Neural progenitor cell (in vitro differentiated cells): Measurements from ENCODE around the gene BMPR1A. TPM values are rescaled to one million over a fixed set of nuclear protein-coding genes. Genes with fewer than 3 reads are reported as not detected.

ENCODE experiments used
- DNase-seq: peaks from one replicate; pipeline ENCODE4 v3.0.0-alpha.2; 2016; ENCODE audit warnings: low spot score
- H2AFZ ChIP-seq: fragments of 200-600 bp; sonication (generic); replicated peaks from 2 replicates; pipeline ENCODE4 v1.6.1; 2016; ENCODE audit warnings: antibody characterized with exemption
- H3F3A ChIP-seq: fragments of 200-600 bp; sonication (generic); 2 replicates; pipeline ENCODE4 v1.6.1; 2016; ENCODE audit warnings: antibody characterized with exemption, low read depth
- H3K27ac ChIP-seq: fragments of 200-600 bp; sonication (generic); 2 replicates; pipeline ENCODE4 v1.5.1; 2016; ENCODE audit warnings: mild to moderate bottlenecking
- H3K27me3 ChIP-seq: fragments of 200-600 bp; sonication (generic); 2 replicates; pipeline ENCODE4 v1.6.1; 2016; ENCODE audit warnings: mild to moderate bottlenecking, moderate library complexity
- H3K36me3 ChIP-seq: fragments of 200-600 bp; sonication (generic); 2 replicates; pipeline ENCODE4 v1.5.1; 2016
- H3K4me1 ChIP-seq: fragments of 200-600 bp; sonication (generic); 2 replicates; pipeline ENCODE4 v1.6.1; 2016; ENCODE audit warnings: mixed run types
- H3K4me2 ChIP-seq: fragments of 200-600 bp; sonication (generic); 2 replicates; pipeline ENCODE4 v1.6.1; 2016
- H3K4me3 ChIP-seq: fragments of 200-600 bp; sonication (generic); 2 replicates; pipeline ENCODE4 v1.5.1; 2016
- H3K79me2 ChIP-seq: fragments of 200-600 bp; sonication (generic); 2 replicates; pipeline ENCODE4 v1.6.1; 2016; ENCODE audit warnings: low read depth
- H3K9ac ChIP-seq: fragments of 200-600 bp; sonication (generic); 2 replicates; pipeline ENCODE4 v1.6.1; 2016
- H3K9me3 ChIP-seq: fragments of 200-600 bp; sonication (generic); 2 replicates; pipeline ENCODE4 v1.5.1; 2016; ENCODE audit warnings: low read depth
- H4K20me1 ChIP-seq: fragments of 200-600 bp; sonication (generic); 2 replicates; pipeline ENCODE4 v1.6.1; 2016; ENCODE audit warnings: low read depth
- H3K27ac Mint-ChIP-seq: 3 replicates; pipeline ENCODE4 v1.8.0; 2021; ENCODE audit warnings: mixed read lengths
- H3K27me3 Mint-ChIP-seq: 2 replicates; pipeline ENCODE4 v1.8.0; 2022; ENCODE audit warnings: low read depth, mild to moderate bottlenecking, inconsistent platforms, moderate library complexity, mixed read lengths; ENCODE audit not compliant: insufficient read depth
- H3K36me3 Mint-ChIP-seq: 3 replicates; pipeline ENCODE4 v1.8.0; 2021; ENCODE audit warnings: mixed read lengths
- H3K4me1 Mint-ChIP-seq: 3 replicates; pipeline ENCODE4 v1.8.0; 2021; ENCODE audit warnings: mixed read lengths
- H3K4me3 Mint-ChIP-seq: 3 replicates; pipeline ENCODE4 v1.8.0; 2021; ENCODE audit warnings: mild to moderate bottlenecking, moderate library complexity, mixed read lengths
- H3K9me3 Mint-ChIP-seq: 3 replicates; pipeline ENCODE4 v1.8.0; 2020; ENCODE audit warnings: mixed read lengths
- EZH2 ChIP-seq: fragments of 200-600 bp; sonication (generic); IDR thresholded peaks from 2 replicates; pipeline ENCODE4 v1.6.1; 2017; ENCODE audit warnings: antibody characterized with exemption, mild to moderate bottlenecking, moderate library complexity
- EZH2phosphoT487 ChIP-seq: fragments of 200-600 bp; sonication (generic); IDR thresholded peaks from 2 replicates; pipeline ENCODE4 v1.6.1; 2017; ENCODE audit warnings: antibody characterized with exemption
- total RNA-seq: library from RNA; depleted of rRNA; stranded (reverse); fragments of >200 nt; gene quantifications from 2 replicates; pipeline ENCODE4 v1.2.3, GENCODE V29; 2015; ENCODE audit warnings: low replicate concordance
- TF ChIP-seq, protein P1 (sequence below): fragments of 200-600 bp; sonication (generic); IDR thresholded peaks from 2 replicates; pipeline ENCODE4 v1.5.1; 2017; ENCODE audit warnings: antibody characterized with exemption, mild to moderate bottlenecking

BMPR1A gene
- total RNA-seq, 1 donor from 2014 or later, result 76.2 TPM

- no peaks in the 10 kb centered on the region for H3K36me3 ChIP-seq
- H3K9ac ChIP-seq, result no peak overlapping the region
- H3K4me1 Mint-ChIP-seq, result peaks cover 43% of the 10 kb centered on the region
- H3K4me1 ChIP-seq, result peaks cover 41% of the 10 kb centered on the region
- H3K79me2 ChIP-seq, result peaks cover 100% of the 10 kb centered on the region
- TF ChIP-seq EZH2, result no peak
- H3K9me3 ChIP-seq, result no peaks in the 10 kb centered on the region
- no peak overlapping the region for H2AFZ ChIP-seq
- no peaks in the 10 kb centered on the region for H3K27me3 ChIP-seq
- peaks cover 32% of the 10 kb centered on the region for H3F3A ChIP-seq
- H4K20me1 ChIP-seq, result peaks cover 25% of the 10 kb centered on the region
- H3K9me3 Mint-ChIP-seq, result no peaks in the 10 kb centered on the region
- peak overlapping the region; percentile 17 for H3K4me2 ChIP-seq
- H3K27ac ChIP-seq, result peak overlapping the region; percentile 59
- no peak overlapping the region for H3K4me3 ChIP-seq
- H3K27me3 Mint-ChIP-seq, result peaks cover 3% of the 10 kb centered on the region
- peaks cover 16% of the 10 kb centered on the region for H3K36me3 Mint-ChIP-seq
- H3K27ac Mint-ChIP-seq, result no peak overlapping the region
- no peak for DNase-seq
- H3K4me3 Mint-ChIP-seq, result no peak overlapping the region
These were observed 42.9 kb downstream of the BMPR1A start for GRCh38 chr10:86799188-86799845.

DNA sequence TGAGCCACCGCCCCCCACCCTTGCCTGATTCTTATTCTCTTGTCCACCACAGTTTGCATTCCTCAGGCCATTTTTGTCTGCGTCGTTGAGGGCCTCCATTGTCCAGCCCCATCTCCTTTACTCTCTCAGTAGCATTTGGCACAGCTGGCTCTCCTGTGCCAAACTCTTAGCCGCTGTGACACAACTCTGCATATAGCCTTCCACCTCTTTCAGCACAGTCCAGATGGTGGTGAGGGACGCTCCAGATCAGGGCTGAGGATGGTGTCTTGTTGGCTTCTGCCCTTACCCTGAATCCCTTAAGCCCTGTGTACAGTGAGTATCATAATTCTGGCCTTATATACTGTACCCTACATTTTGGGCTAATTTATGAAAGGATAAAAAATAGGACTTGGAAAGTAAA lies 45.6 kb downstream of the BMPR1A start:
- Histone ChIP-seq H4K20me1 (peaks cover 39% of the 10 kb centered on the region), H3K79me2 (peaks cover 100% of the 10 kb centered on the region), H3F3A (peaks cover 13% of the 10 kb centered on the region), H3K4me1 (peaks cover 22% of the 10 kb centered on the region), H3K4me2 (no peak overlapping the region), H2AFZ (no peak overlapping the region), H3K27ac (peak overlapping the region; percentile 38), H3K27me3 (no peaks in the 10 kb centered on the region), H3K9ac (no peak overlapping the region), H3K36me3 (no peaks in the 10 kb centered on the region), H3K4me3 (no peak overlapping the region), H3K9me3 (no peaks in the 10 kb centered on the region)
- H3K4me1 Mint-ChIP-seq, result peaks cover 32% of the 10 kb centered on the region
- H3K27me3 Mint-ChIP-seq, result peaks cover 5% of the 10 kb centered on the region
- TF ChIP-seq EZH2phosphoT487, result no peak
- TF ChIP-seq, protein P1, sequence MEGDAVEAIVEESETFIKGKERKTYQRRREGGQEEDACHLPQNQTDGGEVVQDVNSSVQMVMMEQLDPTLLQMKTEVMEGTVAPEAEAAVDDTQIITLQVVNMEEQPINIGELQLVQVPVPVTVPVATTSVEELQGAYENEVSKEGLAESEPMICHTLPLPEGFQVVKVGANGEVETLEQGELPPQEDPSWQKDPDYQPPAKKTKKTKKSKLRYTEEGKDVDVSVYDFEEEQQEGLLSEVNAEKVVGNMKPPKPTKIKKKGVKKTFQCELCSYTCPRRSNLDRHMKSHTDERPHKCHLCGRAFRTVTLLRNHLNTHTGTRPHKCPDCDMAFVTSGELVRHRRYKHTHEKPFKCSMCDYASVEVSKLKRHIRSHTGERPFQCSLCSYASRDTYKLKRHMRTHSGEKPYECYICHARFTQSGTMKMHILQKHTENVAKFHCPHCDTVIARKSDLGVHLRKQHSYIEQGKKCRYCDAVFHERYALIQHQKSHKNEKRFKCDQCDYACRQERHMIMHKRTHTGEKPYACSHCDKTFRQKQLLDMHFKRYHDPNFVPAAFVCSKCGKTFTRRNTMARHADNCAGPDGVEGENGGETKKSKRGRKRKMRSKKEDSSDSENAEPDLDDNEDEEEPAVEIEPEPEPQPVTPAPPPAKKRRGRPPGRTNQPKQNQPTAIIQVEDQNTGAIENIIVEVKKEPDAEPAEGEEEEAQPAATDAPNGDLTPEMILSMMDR, result no peak
- TF ChIP-seq EZH2, result no peak
- H3K9me3 Mint-ChIP-seq, result no peaks in the 10 kb centered on the region
- DNase-seq, result no peak
- H3K27ac Mint-ChIP-seq, result peak overlapping the region; percentile 52
- peaks cover 23% of the 10 kb centered on the region for H3K36me3 Mint-ChIP-seq
- H3K4me3 Mint-ChIP-seq, result no peak overlapping the region

DNA sequence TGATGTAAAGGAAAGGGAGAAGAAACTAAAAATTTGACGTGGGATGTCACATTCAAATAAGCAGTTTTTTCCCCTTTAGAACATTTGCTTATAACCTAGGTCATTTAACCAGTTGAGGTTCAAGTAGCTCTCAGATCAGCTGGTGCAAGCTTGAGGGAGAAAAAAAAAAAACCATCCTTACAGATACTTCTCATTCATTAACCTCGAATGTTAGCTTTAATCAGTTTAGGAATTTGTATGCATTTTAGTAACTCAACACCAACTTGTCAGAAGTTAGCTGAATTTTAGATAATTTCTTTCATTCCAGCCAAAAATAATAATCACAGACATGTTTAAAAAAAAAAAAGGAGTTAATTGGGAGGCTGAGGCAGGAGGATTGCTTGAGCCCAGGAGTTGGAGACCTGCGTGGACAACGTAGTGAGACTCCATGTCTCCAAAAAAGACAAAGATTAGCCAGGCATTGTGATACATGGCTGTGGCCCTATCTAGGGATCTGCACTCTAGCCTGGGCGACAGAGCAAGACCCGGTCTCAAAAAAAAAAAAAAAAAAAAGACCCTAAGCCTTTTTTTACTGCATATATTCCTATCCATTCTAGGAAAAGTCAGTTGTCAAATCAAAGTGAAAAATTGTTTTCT lies 46.2 kb downstream of the BMPR1A start:
- Histone ChIP-seq H2AFZ (no peak overlapping the region), H4K20me1 (peaks cover 44% of the 10 kb centered on the region), H3K79me2 (peaks cover 100% of the 10 kb centered on the region), H3K27me3 (no peaks in the 10 kb centered on the region), H3K9me3 (no peaks in the 10 kb centered on the region), H3K36me3 (no peaks in the 10 kb centered on the region), H3K27ac (peak overlapping the region; percentile 38), H3K4me2 (no peak overlapping the region), H3F3A (peaks cover 13% of the 10 kb centered on the region), H3K4me3 (no peak overlapping the region), H3K9ac (no peak overlapping the region), H3K4me1 (peaks cover 22% of the 10 kb centered on the region)
- no peaks in the 10 kb centered on the region for H3K9me3 Mint-ChIP-seq
- no peak for TF ChIP-seq EZH2phosphoT487
- TF ChIP-seq, protein P1, result no peak
- no peak for TF ChIP-seq EZH2
- H3K36me3 Mint-ChIP-seq, result peaks cover 23% of the 10 kb centered on the region
- peaks cover 30% of the 10 kb centered on the region for H3K4me1 Mint-ChIP-seq
- H3K27ac Mint-ChIP-seq, result no peak overlapping the region
- H3K27me3 Mint-ChIP-seq, result peaks cover 2% of the 10 kb centered on the region
- H3K4me3 Mint-ChIP-seq, result no peak overlapping the region
- DNase-seq, result no peak

DNA sequence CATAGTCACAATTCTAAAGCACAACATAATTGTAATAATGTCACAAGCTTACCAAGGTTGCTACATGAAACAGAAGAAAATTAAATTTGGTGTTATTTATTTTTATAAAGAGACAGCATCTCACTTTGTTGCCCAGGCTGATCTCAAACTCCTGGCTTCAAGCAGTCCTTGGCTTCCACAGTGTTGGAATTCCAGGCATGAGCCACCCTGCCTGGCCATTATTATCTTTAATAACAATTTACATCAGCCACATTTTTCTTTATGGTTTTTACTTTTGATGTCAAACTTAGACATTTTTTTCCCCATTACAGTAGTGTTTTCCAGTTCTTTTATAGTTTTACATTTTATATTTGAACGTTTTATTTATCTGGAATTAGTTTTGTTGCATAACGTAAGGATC lies 46.7 kb downstream of the BMPR1A start:
- Histone ChIP-seq H3F3A (peaks cover 10% of the 10 kb centered on the region), H3K36me3 (no peaks in the 10 kb centered on the region), H3K79me2 (peaks cover 100% of the 10 kb centered on the region), H3K9me3 (no peaks in the 10 kb centered on the region), H3K4me2 (no peak overlapping the region), H3K27me3 (no peaks in the 10 kb centered on the region), H3K27ac (no peak overlapping the region), H4K20me1 (peaks cover 45% of the 10 kb centered on the region), H3K4me1 (peaks cover 18% of the 10 kb centered on the region), H2AFZ (no peak overlapping the region), H3K4me3 (no peak overlapping the region), H3K9ac (no peak overlapping the region)
- H3K27me3 Mint-ChIP-seq, result peaks cover 2% of the 10 kb centered on the region
- peaks cover 28% of the 10 kb centered on the region for H3K4me1 Mint-ChIP-seq
- no peak overlapping the region for H3K27ac Mint-ChIP-seq
- H3K36me3 Mint-ChIP-seq, result peaks cover 23% of the 10 kb centered on the region
- no peak overlapping the region for H3K4me3 Mint-ChIP-seq
- no peak for TF ChIP-seq EZH2
- TF ChIP-seq, protein P1, result no peak
- no peak for TF ChIP-seq EZH2phosphoT487
- no peak for DNase-seq
- no peaks in the 10 kb centered on the region for H3K9me3 Mint-ChIP-seq
